ENCODE measurements around the gene LAIR1. TPM values are rescaled to one million over a fixed set of nuclear protein-coding genes. Genes with fewer than 3 reads are reported as not detected.

The LAIR1 gene
- total RNA-seq, 1 experiment from 2014 or later = 0.37 TPM

DNA sequence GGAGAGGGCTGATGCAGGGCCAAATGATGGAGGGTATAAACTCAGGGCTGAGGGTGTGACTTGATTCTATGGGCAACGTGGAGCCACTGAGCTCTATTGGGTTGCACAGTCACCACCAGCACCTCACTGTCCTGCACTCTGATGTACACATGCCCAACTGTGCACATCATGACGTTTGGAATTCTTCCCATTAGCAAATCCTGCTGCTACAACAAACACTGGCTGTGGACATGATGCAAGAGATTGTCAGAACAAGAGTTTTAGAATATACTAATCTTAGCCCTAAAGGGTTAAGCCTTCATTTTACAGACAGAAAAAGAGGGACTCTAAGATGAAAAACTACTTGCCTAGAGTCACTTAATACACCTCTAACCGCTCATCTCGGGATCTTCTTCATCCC lies 48.1 kb upstream of the LAIR1 start (continued):
- TF ChIP-seq, protein P1, sequence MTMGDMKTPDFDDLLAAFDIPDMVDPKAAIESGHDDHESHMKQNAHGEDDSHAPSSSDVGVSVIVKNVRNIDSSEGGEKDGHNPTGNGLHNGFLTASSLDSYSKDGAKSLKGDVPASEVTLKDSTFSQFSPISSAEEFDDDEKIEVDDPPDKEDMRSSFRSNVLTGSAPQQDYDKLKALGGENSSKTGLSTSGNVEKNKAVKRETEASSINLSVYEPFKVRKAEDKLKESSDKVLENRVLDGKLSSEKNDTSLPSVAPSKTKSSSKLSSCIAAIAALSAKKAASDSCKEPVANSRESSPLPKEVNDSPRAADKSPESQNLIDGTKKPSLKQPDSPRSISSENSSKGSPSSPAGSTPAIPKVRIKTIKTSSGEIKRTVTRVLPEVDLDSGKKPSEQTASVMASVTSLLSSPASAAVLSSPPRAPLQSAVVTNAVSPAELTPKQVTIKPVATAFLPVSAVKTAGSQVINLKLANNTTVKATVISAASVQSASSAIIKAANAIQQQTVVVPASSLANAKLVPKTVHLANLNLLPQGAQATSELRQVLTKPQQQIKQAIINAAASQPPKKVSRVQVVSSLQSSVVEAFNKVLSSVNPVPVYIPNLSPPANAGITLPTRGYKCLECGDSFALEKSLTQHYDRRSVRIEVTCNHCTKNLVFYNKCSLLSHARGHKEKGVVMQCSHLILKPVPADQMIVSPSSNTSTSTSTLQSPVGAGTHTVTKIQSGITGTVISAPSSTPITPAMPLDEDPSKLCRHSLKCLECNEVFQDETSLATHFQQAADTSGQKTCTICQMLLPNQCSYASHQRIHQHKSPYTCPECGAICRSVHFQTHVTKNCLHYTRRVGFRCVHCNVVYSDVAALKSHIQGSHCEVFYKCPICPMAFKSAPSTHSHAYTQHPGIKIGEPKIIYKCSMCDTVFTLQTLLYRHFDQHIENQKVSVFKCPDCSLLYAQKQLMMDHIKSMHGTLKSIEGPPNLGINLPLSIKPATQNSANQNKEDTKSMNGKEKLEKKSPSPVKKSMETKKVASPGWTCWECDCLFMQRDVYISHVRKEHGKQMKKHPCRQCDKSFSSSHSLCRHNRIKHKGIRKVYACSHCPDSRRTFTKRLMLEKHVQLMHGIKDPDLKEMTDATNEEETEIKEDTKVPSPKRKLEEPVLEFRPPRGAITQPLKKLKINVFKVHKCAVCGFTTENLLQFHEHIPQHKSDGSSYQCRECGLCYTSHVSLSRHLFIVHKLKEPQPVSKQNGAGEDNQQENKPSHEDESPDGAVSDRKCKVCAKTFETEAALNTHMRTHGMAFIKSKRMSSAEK (CRISPR knock-in tag; IDR thresholded peaks at IDR 0.05; ENCODE audit: borderline replicate concordance) = no peak
- TF ChIP-seq TP53 (CRISPR knock-in tag; IDR thresholded peaks at IDR 0.05) = no peak

DNA sequence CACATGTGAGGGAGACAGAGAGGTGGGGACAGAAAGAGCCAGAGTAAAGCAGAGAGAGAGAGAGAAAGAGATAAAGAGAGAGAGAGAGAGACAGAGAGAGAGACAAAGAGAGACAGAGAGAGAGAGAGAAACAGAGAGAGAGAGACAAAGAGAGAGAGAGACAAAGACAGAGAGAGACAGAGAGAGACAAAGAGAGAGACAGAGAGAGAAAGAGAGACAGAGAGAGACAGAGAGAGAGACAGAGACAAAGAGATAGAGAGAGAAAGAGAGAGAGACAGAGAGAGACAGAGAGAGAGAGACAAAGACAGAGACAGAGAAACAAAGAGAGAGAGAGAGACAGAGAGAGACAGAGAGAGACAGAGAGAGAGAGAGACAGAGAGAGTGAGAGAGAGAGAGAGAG lies 46.3 kb upstream of the LAIR1 start:
- no peak overlapping the region for H3K27ac Mint-ChIP-seq
- CTCF ChIA-PET = interaction anchor here (0.7 to 1.5 kb wide), 2 partner anchors 29 to 37 kb away, joined by 4 to 5 read pairs; no protein-coding TSS in a partner anchor
- H3K9me3 Mint-ChIP-seq = peaks cover 29% of the 10 kb centered on the region
- POLR2A ChIA-PET = no interaction called here
- no peak for ATAC-seq
- H3K4me3 Mint-ChIP-seq = no peak overlapping the region
- peaks cover 9% of the 10 kb centered on the region for H3K4me1 Mint-ChIP-seq
- TF ChIP-seq, protein P2, sequence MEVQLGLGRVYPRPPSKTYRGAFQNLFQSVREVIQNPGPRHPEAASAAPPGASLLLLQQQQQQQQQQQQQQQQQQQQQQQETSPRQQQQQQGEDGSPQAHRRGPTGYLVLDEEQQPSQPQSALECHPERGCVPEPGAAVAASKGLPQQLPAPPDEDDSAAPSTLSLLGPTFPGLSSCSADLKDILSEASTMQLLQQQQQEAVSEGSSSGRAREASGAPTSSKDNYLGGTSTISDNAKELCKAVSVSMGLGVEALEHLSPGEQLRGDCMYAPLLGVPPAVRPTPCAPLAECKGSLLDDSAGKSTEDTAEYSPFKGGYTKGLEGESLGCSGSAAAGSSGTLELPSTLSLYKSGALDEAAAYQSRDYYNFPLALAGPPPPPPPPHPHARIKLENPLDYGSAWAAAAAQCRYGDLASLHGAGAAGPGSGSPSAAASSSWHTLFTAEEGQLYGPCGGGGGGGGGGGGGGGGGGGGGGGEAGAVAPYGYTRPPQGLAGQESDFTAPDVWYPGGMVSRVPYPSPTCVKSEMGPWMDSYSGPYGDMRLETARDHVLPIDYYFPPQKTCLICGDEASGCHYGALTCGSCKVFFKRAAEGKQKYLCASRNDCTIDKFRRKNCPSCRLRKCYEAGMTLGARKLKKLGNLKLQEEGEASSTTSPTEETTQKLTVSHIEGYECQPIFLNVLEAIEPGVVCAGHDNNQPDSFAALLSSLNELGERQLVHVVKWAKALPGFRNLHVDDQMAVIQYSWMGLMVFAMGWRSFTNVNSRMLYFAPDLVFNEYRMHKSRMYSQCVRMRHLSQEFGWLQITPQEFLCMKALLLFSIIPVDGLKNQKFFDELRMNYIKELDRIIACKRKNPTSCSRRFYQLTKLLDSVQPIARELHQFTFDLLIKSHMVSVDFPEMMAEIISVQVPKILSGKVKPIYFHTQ (CRISPR knock-in tag; IDR thresholded peaks at IDR 0.05) = no peak
- peaks cover 80% of the 10 kb centered on the region for H3K27me3 Mint-ChIP-seq (ENCODE audit: low read depth)
- no peak for DNase-seq (ENCODE audit: low spot score)
- H3K36me3 Mint-ChIP-seq = peaks cover 8% of the 10 kb centered on the region

DNA sequence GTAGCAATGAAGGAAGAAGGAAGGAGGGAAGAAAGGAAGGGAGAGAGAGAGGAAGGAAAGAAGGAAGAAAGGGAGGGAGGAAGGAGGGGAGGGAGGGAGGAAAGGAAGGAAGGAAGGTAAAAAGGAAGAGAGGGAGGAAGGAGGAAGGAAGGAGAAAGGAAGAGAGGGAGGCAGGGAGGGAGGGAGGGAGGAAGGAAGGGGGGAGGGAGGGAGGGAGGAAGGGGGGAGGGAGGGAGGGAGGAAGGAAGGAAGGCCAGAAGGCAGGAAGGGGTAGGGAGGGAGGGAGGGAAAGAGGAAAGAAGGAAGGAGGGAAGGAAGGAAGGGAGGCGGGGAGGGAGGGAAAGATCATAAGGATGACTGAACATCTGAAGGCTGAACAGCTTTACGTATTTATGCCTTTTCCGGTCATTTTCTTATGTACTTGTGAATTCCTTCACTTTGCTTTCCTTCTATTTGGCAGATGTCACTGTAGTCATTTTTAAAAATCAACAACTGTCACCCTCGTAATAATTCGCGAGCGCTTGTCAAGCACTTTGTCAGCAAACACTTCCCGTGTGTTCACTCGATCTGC lies 43.8 kb upstream of the LAIR1 start:
- ChIA-PET CTCF (interaction anchor here (1.8 kb wide), 1 partner anchor 17 kb away, joined by 7 read pairs; no protein-coding TSS in a partner anchor), POLR2A (no interaction called here)
- ATAC-seq (no peak), DNase-seq (ENCODE audit: low spot score) (no peak)
- H3K4me3 Mint-ChIP-seq = no peak overlapping the region
- TF ChIP-seq, protein P2 (CRISPR knock-in tag; IDR thresholded peaks at IDR 0.05) = no peak
- no peak for TF ChIP-seq ZNF423 (CRISPR knock-in tag; IDR thresholded peaks at IDR 0.05)
- TF ChIP-seq ATF1 (CRISPR knock-in tag; IDR thresholded peaks at IDR 0.05) = no peak
- TF ChIP-seq, protein P3, sequence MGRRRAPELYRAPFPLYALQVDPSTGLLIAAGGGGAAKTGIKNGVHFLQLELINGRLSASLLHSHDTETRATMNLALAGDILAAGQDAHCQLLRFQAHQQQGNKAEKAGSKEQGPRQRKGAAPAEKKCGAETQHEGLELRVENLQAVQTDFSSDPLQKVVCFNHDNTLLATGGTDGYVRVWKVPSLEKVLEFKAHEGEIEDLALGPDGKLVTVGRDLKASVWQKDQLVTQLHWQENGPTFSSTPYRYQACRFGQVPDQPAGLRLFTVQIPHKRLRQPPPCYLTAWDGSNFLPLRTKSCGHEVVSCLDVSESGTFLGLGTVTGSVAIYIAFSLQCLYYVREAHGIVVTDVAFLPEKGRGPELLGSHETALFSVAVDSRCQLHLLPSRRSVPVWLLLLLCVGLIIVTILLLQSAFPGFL (CRISPR knock-in tag; IDR thresholded peaks at IDR 0.05; ENCODE audit: borderline replicate concordance) = no peak
- TF ChIP-seq, protein P4, sequence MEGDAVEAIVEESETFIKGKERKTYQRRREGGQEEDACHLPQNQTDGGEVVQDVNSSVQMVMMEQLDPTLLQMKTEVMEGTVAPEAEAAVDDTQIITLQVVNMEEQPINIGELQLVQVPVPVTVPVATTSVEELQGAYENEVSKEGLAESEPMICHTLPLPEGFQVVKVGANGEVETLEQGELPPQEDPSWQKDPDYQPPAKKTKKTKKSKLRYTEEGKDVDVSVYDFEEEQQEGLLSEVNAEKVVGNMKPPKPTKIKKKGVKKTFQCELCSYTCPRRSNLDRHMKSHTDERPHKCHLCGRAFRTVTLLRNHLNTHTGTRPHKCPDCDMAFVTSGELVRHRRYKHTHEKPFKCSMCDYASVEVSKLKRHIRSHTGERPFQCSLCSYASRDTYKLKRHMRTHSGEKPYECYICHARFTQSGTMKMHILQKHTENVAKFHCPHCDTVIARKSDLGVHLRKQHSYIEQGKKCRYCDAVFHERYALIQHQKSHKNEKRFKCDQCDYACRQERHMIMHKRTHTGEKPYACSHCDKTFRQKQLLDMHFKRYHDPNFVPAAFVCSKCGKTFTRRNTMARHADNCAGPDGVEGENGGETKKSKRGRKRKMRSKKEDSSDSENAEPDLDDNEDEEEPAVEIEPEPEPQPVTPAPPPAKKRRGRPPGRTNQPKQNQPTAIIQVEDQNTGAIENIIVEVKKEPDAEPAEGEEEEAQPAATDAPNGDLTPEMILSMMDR (IDR thresholded peaks at IDR 0.05) = no peak
- TF ChIP-seq, protein P5, sequence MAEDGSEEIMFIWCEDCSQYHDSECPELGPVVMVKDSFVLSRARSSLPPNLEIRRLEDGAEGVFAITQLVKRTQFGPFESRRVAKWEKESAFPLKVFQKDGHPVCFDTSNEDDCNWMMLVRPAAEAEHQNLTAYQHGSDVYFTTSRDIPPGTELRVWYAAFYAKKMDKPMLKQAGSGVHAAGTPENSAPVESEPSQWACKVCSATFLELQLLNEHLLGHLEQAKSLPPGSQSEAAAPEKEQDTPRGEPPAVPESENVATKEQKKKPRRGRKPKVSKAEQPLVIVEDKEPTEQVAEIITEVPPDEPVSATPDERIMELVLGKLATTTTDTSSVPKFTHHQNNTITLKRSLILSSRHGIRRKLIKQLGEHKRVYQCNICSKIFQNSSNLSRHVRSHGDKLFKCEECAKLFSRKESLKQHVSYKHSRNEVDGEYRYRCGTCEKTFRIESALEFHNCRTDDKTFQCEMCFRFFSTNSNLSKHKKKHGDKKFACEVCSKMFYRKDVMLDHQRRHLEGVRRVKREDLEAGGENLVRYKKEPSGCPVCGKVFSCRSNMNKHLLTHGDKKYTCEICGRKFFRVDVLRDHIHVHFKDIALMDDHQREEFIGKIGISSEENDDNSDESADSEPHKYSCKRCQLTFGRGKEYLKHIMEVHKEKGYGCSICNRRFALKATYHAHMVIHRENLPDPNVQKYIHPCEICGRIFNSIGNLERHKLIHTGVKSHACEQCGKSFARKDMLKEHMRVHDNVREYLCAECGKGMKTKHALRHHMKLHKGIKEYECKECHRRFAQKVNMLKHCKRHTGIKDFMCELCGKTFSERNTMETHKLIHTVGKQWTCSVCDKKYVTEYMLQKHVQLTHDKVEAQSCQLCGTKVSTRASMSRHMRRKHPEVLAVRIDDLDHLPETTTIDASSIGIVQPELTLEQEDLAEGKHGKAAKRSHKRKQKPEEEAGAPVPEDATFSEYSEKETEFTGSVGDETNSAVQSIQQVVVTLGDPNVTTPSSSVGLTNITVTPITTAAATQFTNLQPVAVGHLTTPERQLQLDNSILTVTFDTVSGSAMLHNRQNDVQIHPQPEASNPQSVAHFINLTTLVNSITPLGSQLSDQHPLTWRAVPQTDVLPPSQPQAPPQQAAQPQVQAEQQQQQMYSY (CRISPR knock-in tag; IDR thresholded peaks at IDR 0.05) = no peak
- TF ChIP-seq JAZF1 (CRISPR knock-in tag; IDR thresholded peaks at IDR 0.05) = no peak
- peaks cover 3% of the 10 kb centered on the region for H3K36me3 Mint-ChIP-seq
- peaks cover 7% of the 10 kb centered on the region; the same call in 1 of the 2 replicates for H3K4me1 Mint-ChIP-seq
- peaks cover 19% of the 10 kb centered on the region for H3K9me3 Mint-ChIP-seq
- no peak overlapping the region for H3K27ac Mint-ChIP-seq
- peaks cover 73% of the 10 kb centered on the region for H3K27me3 Mint-ChIP-seq (ENCODE audit: low read depth)
